GOT3 (cell line): ENCODE results near the gene SERPINA1.
"Not testable (repeated sequence)": the region's sequence is repeated elsewhere in the genome, so short reads cannot be mapped to it uniquely, and the experiment has no call there.

Experiments used
- DNase-seq: peaks from one replicate; lab custom pipeline; 2025; ENCODE audit warnings: mixed read lengths; lab: John Stamatoyannopoulos, UW

Gene SERPINA1

DNA sequence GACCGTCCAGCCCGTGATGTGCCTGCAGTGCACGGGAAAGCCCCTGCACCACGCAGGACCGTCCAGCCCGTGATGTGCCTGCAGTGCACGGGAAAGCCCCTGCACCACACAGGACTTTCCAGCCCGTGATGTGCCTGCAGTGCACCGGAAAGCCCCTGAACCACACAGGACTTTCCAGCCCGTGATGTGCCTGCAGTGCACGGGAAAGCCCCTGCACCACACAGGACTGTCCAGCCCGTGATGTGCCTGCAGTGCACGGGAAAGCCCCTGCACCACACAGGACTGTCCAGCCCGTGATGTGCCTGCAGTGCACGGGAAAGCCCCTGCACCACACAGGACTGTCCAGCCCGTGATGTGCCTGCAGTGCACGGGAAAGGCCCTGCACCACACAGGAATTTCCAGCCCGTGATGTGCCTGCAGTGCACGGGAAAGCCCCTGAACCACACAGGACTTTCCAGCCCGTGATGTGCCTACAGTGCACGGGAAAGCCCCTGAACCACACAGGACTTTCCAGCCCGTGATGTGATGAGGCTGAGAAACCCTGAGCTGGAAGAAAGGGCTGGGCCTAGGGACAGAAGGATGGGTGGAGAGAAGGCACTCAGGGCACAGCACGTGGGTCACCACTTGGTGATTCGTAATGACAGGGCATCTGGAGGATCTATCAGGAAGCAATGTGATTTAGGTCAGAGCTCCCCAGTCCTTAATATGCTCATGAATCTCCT is 42.2 kb downstream of the SERPINA1 start:
- DNase-seq, result not testable (repeated sequence)

DNA sequence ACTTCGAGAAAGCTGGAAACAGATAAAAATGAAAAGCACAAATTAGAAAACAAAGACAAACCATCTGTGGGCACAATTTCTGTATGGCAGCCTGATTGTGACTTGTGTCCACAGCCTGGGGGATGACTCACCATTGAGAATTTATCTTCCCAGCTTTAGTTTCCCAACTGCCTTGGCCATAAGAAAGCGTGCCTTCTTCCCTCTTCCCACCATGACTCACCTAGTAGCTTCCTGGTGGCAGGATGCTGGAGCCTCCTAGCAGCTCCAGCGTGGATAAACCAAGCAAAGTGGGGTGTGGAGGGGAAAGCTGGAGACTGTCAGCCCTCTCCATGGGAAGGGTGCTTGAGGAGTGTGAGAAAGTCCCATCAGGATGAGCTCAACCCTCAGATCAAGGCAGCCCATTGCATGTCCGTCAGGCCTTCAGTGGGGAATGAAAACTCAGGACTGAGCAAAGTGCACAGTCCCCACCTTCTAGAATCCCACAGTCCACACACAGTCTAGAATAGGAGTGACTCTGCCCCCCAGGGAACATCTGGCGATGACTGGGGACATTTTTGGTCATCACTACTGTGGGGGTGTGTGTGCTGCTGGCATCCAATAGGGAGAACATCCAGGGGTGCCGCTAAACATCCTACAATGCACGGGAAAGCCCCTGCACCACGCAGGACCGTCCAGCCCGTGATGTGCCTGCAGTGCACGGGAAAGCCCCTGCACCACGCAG is 42.9 kb downstream of the SERPINA1 start:
- DNase-seq, result no peak

DNA sequence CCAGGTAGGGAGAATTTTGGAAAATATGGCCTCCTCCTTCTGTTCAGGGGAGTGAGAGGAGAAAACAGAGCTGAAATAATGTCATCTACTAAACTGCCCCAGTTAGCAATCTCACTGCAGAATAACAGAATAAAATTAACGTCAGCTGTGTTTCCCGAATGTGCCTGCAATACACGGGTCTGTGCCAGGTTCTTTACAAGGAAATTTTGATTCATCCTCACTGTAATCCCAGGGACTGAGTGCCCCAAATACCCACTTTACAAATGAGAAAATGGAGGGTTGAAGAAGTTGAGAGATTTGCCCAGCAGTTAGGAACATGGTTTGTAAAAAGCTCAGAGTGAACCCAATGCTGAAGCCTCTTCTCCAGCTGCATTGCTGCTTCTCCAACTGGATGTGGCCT is 44.0 kb downstream of the SERPINA1 start:
- DNase-seq, result no peak

DNA sequence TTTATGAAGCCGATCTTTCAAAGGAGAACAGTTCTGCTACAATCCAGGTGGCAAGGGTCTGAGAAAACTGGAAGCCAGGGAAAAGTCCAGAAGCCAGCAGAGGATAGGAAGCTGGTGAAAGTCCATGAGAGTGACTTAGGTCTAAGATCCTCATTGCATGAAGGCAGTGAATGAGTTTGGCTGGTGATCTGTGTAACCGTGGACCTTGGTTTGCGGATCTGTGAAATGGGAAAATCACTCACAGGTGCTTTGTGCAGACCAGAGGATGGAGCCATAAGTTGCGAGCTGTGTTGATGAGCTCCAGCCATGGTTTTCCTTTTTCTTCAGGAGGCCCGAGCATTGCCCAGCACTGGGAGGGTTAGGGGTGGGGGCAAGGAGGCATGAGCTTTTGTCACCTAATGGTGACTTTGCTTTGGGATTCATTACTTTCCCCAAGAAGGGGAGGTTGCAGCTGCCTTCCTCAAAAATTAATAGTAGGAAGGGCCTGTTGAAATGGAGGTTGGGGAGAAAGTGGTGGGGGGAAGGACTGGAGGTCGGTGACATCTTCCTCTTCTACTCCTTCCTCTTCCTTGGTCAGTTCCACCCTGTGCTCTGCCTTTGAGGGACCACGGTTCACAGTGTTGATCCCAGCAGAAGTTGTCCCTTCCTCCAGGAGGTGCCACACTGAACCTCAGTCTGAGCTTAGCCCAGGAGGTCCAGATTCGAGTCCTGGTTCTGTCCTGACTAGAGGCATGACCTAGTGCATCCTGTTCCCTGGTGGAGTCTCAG is 45.0 kb downstream of the SERPINA1 start:
- DNase-seq, result no peak

DNA sequence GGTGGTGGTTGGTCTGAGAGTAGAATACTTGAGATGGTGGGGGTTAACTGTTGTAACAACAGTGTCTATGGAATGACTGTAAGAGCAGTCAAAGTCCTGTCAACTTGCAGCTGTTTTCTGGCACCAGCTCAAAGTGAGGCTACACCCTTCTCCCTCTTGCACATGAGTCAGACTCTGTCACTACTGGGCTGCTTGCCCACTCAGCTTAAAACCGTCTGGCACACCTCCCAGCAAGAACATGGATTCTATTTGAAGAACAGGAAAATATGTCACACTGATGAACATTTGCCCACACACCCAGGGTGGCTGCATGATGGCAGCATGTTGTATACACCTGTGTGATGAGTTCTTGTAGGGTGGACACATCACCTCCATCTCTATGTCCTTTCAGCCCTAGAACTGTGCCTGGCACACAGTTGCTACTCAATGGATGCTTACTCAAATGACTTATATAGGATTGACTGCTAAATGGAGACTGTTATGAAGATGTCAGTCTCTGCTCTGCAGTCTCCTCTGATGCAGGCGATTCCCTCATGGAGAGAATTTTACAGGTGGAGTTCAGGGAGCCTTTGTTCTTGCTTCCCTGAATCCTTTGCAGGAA is 46.0 kb downstream of the SERPINA1 start:
- peak; percentile 58 for DNase-seq

DNA sequence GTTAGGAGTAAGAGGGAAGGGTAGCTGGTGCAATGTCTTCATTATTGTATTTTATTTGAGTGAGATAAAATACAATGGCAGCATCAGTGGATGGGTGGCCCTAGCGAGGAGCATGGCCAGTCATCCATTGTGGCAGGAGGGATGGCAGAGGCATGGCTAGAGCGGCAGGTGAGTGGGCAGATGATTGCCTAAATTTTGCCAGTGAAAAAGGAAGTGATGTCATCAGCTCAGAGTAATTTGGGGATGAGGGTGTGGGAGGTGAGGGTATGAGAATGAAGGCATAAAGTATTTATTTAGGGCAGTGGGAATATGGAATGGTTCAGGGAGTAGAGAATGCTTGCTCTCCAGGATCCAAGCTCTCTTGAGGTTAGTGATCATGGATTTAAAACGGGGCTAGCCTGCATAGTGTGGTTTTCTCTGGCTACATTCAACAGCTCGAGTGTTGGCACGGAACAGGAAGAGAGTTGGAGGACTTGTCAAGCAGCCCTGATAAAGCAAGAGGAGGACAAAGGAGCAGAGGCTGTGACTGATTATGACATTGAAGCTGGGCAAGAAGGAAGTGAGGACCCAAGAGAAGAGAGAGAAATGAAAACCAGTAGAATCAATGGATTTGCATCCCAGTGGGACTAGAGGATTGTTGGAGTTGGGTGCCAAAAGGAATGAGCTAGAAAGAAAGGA is 46.6 kb downstream of the SERPINA1 start:
- no peak for DNase-seq

DNA sequence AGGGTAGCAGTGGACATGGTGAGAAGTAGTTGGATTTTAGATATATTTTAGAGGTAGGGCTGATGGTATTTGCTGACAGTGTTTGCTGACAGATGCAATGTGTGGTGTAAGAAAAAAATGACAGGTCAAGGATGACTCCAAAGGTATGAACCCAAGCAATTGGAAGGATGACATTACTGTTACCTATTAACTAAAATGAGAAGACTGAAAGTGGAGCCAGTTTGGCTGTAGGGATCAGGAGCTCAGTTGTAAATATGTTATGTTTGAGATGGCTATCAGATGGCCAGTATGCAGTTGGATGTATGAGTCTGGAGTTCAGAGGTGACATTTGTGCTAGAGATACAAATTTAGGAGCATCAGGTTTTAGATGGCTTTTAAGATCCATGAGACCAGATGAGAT is 47.9 kb downstream of the SERPINA1 start:
- DNase-seq, result no peak

DNA sequence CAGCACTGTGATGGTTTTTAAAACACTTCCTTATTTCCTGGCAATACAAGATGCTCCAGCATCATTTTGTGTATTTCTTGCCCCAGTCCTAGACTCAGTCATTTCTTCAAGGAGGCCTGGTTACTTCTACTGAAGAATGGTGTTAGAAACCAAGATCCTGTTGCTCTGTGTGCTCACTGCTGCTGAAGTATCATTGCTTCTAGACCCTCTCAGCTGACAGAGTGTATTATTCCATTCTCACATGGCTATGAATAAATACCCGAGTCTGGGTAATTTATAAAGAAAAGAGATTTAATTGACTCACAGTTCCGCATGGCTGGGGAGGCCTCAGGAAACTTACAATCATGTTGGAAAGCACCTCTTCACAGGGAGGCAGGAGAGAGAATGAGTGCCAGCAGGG is 50.4 kb downstream of the SERPINA1 start:
- no peak for DNase-seq

DNA sequence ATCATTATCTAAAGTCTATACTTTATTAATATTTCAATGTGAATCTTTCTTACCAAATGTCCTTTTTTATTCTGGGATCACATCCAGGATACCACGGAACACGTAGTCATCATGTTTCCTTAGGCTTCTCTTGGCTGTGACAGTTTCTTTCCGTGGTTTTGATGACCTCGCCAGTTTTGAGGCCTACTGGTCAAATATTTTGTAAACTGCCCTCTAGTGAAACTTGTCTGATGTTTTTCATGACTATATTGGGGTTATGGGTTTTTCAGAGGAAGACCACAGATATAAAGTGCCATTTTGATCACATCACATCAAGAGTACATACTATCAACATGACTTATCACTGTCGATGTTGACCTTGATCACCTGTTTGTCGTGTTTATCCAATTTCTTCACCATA is 51.1 kb downstream of the SERPINA1 start:
- no peak for DNase-seq

DNA sequence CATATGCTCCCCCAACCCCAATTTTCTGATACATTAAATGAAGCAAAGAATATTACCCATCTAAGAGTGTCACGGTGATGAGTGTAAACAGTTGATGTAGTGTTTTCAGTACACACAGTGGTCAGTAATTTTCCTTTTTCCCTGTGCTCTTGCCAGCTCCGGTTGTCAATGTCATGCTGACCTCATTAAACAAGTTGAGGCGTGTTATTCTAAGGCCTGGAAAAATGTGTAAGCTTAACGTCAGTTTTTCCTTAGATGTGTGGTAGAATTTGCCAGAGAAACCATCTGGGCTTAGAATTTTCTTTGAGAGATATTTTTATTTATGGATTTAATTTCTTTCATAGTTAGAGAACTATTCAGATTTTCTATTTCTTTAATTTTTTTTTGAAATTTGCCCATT is 53.5 kb downstream of the SERPINA1 start:
- DNase-seq, result no peak

DNA sequence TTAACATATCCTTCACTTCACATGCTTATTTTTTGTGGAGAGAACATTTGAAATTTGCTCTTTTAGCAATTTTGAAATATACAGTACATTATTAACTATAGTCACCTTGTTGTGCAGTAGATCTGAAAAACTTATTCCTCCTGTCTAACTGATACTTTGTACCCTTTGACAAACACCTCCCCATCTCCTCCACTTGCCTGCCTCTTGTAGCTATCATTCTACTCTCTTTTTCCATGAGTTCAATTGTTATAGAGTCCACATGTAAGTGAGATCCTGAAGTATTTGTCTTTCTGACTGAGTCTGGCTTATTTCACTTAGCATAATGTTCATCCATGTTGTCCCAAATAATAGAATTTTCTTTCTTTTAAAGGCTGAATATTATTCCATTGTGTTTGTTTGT is 55.8 kb downstream of the SERPINA1 start:
- no peak for DNase-seq

DNA sequence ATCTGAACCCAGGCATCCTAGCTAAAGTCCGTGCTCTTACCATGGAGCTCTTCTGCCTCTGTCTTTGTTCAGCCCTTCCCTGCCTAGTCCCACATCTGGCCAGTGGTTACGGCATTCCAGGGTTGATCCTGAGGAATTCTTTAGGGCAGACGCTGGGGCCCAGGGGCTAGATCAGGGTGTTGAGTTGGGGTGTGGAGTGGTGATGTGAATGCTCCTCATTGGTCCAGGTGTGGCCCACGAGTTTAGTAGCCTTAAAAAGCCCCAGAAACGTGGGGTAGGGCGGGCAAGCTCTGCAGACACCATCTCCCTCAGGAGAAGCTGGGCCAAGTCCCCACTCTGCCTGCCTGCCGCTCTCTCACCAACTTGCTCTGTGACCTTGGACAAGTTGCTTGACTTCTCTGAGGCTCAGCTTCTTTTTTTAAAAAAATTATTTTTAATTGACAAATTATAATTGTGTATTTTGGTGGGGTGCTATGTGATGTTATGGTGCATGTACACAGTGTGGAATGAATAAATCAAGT is 56.3 kb downstream of the SERPINA1 start:
- no peak for DNase-seq

DNA sequence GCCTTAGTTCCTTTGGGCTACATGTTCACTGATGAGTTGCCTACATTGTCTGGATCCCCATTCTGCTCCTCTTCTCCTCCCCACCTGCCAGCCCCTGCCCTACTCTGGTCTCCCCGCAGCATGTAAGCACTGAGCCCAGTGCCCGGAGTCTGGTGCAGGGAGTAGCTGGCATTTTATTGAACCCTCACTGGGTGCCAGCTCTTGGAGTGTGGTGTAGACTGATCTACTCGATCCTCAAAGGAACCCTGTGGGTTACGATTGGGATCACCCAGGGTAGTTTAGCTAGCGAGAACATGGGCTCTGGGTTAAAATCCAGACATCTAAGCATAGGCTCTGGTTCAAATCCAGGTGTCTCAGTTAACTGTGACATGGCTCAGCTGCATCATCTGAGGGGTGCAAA is 56.9 kb downstream of the SERPINA1 start:
- no peak for DNase-seq

DNA sequence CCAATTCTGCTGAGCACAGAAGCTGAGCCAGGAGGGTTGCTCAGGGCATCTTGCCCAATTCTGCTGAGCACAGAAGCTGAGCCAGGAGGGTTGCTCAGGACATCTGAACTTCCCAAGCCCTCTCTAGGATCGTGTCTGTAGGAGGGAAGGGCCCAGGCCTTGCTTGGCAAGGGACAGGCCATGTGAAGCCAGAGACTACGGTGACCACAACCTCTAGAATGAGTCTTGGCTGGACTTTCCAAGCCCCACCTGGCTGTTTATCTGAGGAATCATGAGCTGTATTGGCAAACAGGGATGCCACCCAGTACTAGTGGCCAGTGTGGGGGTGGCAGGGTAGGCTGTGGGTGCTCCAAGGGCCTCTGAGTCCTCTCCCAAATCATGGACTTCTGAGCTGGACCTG is 57.5 kb downstream of the SERPINA1 start:
- no peak for DNase-seq

DNA sequence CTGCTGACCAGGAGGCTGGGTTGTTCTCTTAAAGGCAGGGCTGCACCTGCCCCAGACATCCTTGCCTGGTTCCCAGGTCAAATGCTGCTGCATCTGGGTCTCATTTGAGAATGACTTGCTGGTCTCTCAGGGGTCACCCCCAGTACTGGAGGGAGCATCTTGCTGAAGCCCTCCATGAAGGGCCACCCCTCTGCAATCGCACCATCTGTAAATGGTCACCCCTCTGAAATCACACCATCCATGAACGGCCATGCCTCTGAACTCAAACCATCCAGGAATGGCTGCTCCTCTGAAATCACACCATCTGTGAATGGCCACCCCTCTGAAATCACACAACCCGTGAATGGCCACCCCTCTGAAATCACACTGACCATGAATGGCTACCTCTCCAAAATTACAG is 58.0 kb downstream of the SERPINA1 start:
- no peak for DNase-seq

DNA sequence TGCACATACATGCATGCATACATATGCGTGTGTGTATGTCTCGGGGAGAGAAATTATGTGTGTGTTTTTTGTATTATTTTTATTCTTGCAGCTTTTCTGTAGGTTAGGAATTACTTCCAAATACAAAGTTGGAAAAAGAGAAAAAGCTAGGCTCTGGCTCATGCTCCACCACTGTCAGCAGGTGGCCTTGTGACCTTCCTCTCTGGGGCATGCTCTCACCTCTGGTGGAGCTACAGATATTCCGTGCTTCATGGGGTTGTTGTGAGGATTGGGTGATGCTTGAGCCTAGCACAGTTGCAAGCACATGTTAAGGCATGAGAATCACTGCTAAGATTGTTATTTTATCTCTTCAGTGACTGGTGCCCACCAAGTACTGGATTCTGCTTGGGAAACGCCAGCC is 58.5 kb downstream of the SERPINA1 start:
- DNase-seq, result no peak

DNA sequence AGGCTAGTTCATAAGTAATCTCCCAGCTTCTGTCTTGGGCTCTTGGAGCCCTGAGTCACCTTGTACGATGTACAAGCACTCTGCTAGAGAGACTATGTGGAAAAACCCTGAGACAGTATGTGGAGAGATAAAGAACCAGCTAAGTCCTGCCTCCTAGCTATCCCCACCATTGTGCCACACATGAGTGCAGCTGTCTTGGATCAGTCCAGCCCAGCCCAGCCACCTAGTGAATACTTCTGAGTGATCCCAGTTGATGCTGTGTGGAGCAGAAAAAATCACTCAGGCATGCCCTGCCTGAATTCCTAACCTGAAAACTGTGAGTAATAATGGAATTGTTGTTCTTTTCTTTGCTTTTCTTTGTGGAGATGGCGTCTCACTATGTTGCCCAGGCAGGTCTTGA is 60.2 kb downstream of the SERPINA1 start:
- no peak for DNase-seq
